Measurements from ENCODE around the gene PPP2R5C. TPM values are rescaled to one million over a fixed set of nuclear protein-coding genes. Genes with fewer than 3 reads are reported as not detected.

The PPP2R5C gene
- total RNA-seq, 1 donor: 114 TPM

- no peak for TF ChIP-seq CTCF (IDR thresholded peaks at IDR 0.05; ENCODE audit: insufficient read depth, low read depth, low read length)
- DNase-seq (ENCODE audit: low read depth): no peak
- no peak overlapping the region for H3K4me3 ChIP-seq (ENCODE audit: low read depth, low read length)
Observed at GRCh38 chr14:101834397-101834796, 72.9 kb downstream of the PPP2R5C start.

- DNase-seq (ENCODE audit: low read depth): peak; percentile 55
- no peak for TF ChIP-seq CTCF (IDR thresholded peaks at IDR 0.05; ENCODE audit: insufficient read depth, low read depth, low read length)
- no peak overlapping the region for H3K4me3 ChIP-seq (ENCODE audit: low read depth, low read length)
Observed at GRCh38 chr14:101834800-101835547, 73.5 kb downstream of the PPP2R5C start.

GRCh38 chr14:101835566-101835965, 74.1 kb downstream of the PPP2R5C start:
- DNase-seq (ENCODE audit: low read depth): no peak
- no peak overlapping the region for H3K4me3 ChIP-seq (ENCODE audit: low read depth, low read length)
- TF ChIP-seq CTCF (IDR thresholded peaks at IDR 0.05; ENCODE audit: insufficient read depth, low read depth, low read length): no peak

- DNase-seq (ENCODE audit: low read depth): peak; percentile 45
- TF ChIP-seq CTCF (IDR thresholded peaks at IDR 0.05; ENCODE audit: insufficient read depth, low read depth, low read length): no peak
- no peak overlapping the region for H3K4me3 ChIP-seq (ENCODE audit: low read depth, low read length)
Observed at GRCh38 chr14:101836135-101836534, 74.6 kb downstream of the PPP2R5C start.

- DNase-seq (ENCODE audit: low read depth): no peak
- no peak for TF ChIP-seq CTCF (IDR thresholded peaks at IDR 0.05; ENCODE audit: insufficient read depth, low read depth, low read length)
- no peak overlapping the region for H3K4me3 ChIP-seq (ENCODE audit: low read depth, low read length)
Observed at GRCh38 chr14:101838476-101838875, 77.0 kb downstream of the PPP2R5C start.

GRCh38 chr14:101839236-101839635, 77.7 kb downstream of the PPP2R5C start:
- TF ChIP-seq CTCF (IDR thresholded peaks at IDR 0.05; ENCODE audit: insufficient read depth, low read depth, low read length): no peak

GRCh38 chr14:101839661-101840060, 78.2 kb downstream of the PPP2R5C start:
- H3K4me3 ChIP-seq (ENCODE audit: low read depth, low read length): no peak overlapping the region
- no peak for TF ChIP-seq CTCF (IDR thresholded peaks at IDR 0.05; ENCODE audit: insufficient read depth, low read depth, low read length)
- no peak for DNase-seq (ENCODE audit: low read depth)

More at GRCh38 chr14:101839236-101839635, 77.7 kb downstream of the PPP2R5C start:
- no peak for DNase-seq (ENCODE audit: low read depth)
- no peak overlapping the region for H3K4me3 ChIP-seq (ENCODE audit: low read depth, low read length)
